GM12878 (cell line): Measurements from ENCODE around the gene ACADS. TPM values are rescaled to one million over a fixed set of nuclear protein-coding genes. Genes with fewer than 3 reads are reported as not detected.
A peak's percentile ranks its signal among the peaks of the same experiment; 100 is the strongest.

Experiments
- ATAC-seq: fragments of 200-7000 bp; cut with Tn5 transposase; 3 replicates; pipeline ENCODE4 v1.9.1; 2020; ENCODE audit warnings: mild to moderate bottlenecking, moderate library complexity
- BruUV-seq: library from RNA; stranded (reverse); fragments of 400-500 nt; replicated peaks from 2 replicates; lab custom pipeline; 2021; lab: Mats Ljungman, UMichigan
- CTCF ChIA-PET: fragments of 300-600 bp; sonication (Branson Sonifier 250); formaldehyde crosslinking; extraction: SDS; loops from one replicate; lab custom pipeline; 2021; ENCODE audit warnings: inconsistent platforms; lab: Yijun Ruan, JAX
- POLR2A ChIA-PET: fragments of 350-600 bp; formaldehyde crosslinking; extraction: SDS; loops from one replicate; lab custom pipeline; 2021; ENCODE audit warnings: inconsistent platforms; lab: Charles Lee
- RAD21 ChIA-PET: fragments of 300-600 bp; sonication (Branson Sonifier 250); formaldehyde crosslinking; loops from one replicate; lab custom pipeline; 2023; ENCODE audit warnings: antibody characterized with exemption; ENCODE audit not compliant: unreplicated experiment; lab: Charles Lee
- SMC1A ChIA-PET: fragments of 300-600 bp; sonication (Branson Sonifier 250); formaldehyde crosslinking; loops from one replicate; lab custom pipeline; 2023; ENCODE audit not compliant: unreplicated experiment, uncharacterized antibody; lab: Charles Lee
- DNase-seq: peaks from one replicate; pipeline ENCODE4 v3.0.0-alpha.2; 2011; ENCODE audit warnings: low read depth, low spot score
- FAIRE-seq: peaks from 3 replicates; lab custom pipeline; 2011; peaks lifted over from hg19 to GRCh38; lab: Jason Lieb, UNC
- H2AFZ ChIP-seq: 2 replicates; pipeline ENCODE4 v1.6.0; 2011; ENCODE audit warnings: low read depth, low read length, control low read depth; ENCODE audit not compliant: control insufficient read depth
- H3K27ac ChIP-seq: 2 replicates; pipeline ENCODE4 v1.5.1; 2011; ENCODE audit warnings: control low read depth; ENCODE audit not compliant: control insufficient read depth, insufficient read depth
- H3K27me3 ChIP-seq, 2 experiments: replicated peaks in 1 of 2; 2 replicates each; pipeline versions ENCODE4 v1.6.0 to v1.6.1; 2011; ENCODE audit warnings: low read length in 1 of 2; ENCODE audit not compliant: control insufficient read depth in 2 of 2, insufficient read depth in 2 of 2
- H3K36me3 ChIP-seq, 2 experiments: 2 replicates each; pipeline ENCODE4 v1.5.1; 2011; ENCODE audit warnings: low read length in 1 of 2; ENCODE audit not compliant: control insufficient read depth in 2 of 2, insufficient read depth in 2 of 2
- H3K4me1 ChIP-seq: 2 replicates; pipeline ENCODE4 v1.6.1; 2011; ENCODE audit warnings: mild to moderate bottlenecking, low read length, moderate library complexity, mixed read lengths; ENCODE audit not compliant: control insufficient read depth, insufficient read depth
- H3K4me2 ChIP-seq: 2 replicates; pipeline ENCODE4 v1.6.0; 2011; ENCODE audit warnings: control low read depth; ENCODE audit not compliant: control insufficient read depth, insufficient read depth
- H3K4me3 ChIP-seq: fragments of 200-600 bp; sonication (generic); 2 replicates; pipeline ENCODE4 v1.5.1; 2016
- H3K79me2 ChIP-seq: 2 replicates; pipeline ENCODE4 v1.6.0; 2011; ENCODE audit warnings: low read length; ENCODE audit not compliant: control insufficient read depth, insufficient read depth
- H3K9ac ChIP-seq: 2 replicates; pipeline ENCODE4 v1.8.0; 2011; ENCODE audit warnings: low read length, control low read depth, mixed read lengths; ENCODE audit not compliant: control insufficient read depth, insufficient read depth
- H3K9me3 ChIP-seq: replicated peaks from 3 replicates; pipeline ENCODE4 v1.5.1; 2011; ENCODE audit warnings: mild to moderate bottlenecking, low read length; ENCODE audit not compliant: control insufficient read depth, insufficient read depth
- H4K20me1 ChIP-seq: 2 replicates; pipeline ENCODE4 v1.6.0; 2011; ENCODE audit not compliant: control insufficient read depth, insufficient read depth
- E2F8 ChIP-seq: fragments of 450-650 bp; IDR thresholded peaks from 2 replicates; pipeline ENCODE4 v1.6.1; 2018; ENCODE audit warnings: mild to moderate bottlenecking, low read depth, moderate library complexity; ENCODE audit not compliant: partially characterized antibody
- EED ChIP-seq: sonication (generic); IDR thresholded peaks from 2 replicates; pipeline ENCODE4 v1.6.1; 2016; ENCODE audit warnings: antibody characterized with exemption, low read depth
- IKZF1 ChIP-seq: fragments of 450-650 bp; conservative IDR thresholded peaks from 2 replicates; pipeline ENCODE4 v1.6.1; 2017; ENCODE audit warnings: antibody characterized with exemption, mild to moderate bottlenecking
- IRF4 ChIP-seq: IDR thresholded peaks from 2 replicates; pipeline ENCODE4 v1.6.1; 2011; ENCODE audit warnings: low read depth, low read length
- RUNX3 ChIP-seq: IDR thresholded peaks from 2 replicates; pipeline ENCODE4 v1.6.1; 2012; ENCODE audit warnings: low read length, inconsistent platforms
- YBX1 ChIP-seq: fragments of 450-650 bp; IDR thresholded peaks from 2 replicates; pipeline ENCODE4 v1.6.1; 2016; ENCODE audit warnings: antibody characterized with exemption
- WGBS: methylation state at CpG from one replicate; pipeline ENCODE4 v1.1.6; 2016; ENCODE audit warnings: low lambda C conversion rate; ENCODE audit not compliant: insufficient replicate concordance, insufficient coverage; ENCODE audit errors: missing lambda C conversion rate; 5-methylcytosine and 5-hydroxymethylcytosine counted together
- in situ Hi-C: fragments of 300-500 bp; cut with MboI; formaldehyde crosslinking; loops from 9 replicates; pipeline ENCODE4 v1.14.3; 2018; ENCODE audit warnings: mixed read lengths
- intact Hi-C: fragments of 100-400 bp; cut with micrococcal nuclease; formaldehyde crosslinking; loops from one replicate; pipeline ENCODE4 v1.14.2; 2022; ENCODE audit not compliant: unreplicated experiment
- polyA plus RNA-seq, 11 experiments: library from polyadenylated mRNA; depleted of rRNA in 4 of 11; unstranded in 6 of 11; stranded (reverse) in 5 of 11; fragments of >200 nt; fragmentation: Nextera tagmentation in 4 of 11; fragmentation: Illumina TruSeq in 1 of 11; extraction: Ambion mirVana in 4 of 11; extraction: Trizol in 1 of 11; gene quantifications; 1 replicate in 1 of 11; 2 replicates in 10 of 11; pipeline versions ENCODE4 v1.2.1 to v1.2.3, GENCODE V29; 2011 to 2016; ENCODE audit warnings: inconsistent platforms in 2 of 11, missing spikeins in 2 of 11, low read depth in 1 of 11
- total RNA-seq, 4 experiments: library from RNA; depleted of rRNA in 3 of 4; stranded (reverse); fragments of >200 nt in 3 of 4; fragmentation: Illumina TruSeq in 1 of 4; extraction: Trizol in 1 of 4; gene quantifications; 2 replicates each; pipeline versions ENCODE4 v1.2.1 to v1.2.3, GENCODE V29; 2013 to 2021
- TF ChIP-seq, protein P1 (sequence below): fragments of 450-650 bp; IDR thresholded peaks from 2 replicates; pipeline ENCODE4 v1.6.1; 2017; ENCODE audit warnings: mild to moderate bottlenecking, moderate library complexity
- TF ChIP-seq, protein P2 (sequence below), 3 experiments: IDR thresholded peaks in 2 of 3; conservative IDR thresholded peaks in 1 of 3; 2 replicates each; pipeline ENCODE4 v1.5.1; 2011; ENCODE audit warnings: low read depth in 3 of 3, low read length in 3 of 3, mild to moderate bottlenecking in 3 of 3, control low read depth in 2 of 3, moderate library complexity in 2 of 3, inconsistent platforms in 1 of 3, mixed read lengths in 1 of 3; ENCODE audit not compliant: control insufficient read depth in 2 of 3, insufficient read depth in 1 of 3; ENCODE audit errors: extremely low read depth in 1 of 3

ACADS gene
- total and polyA plus RNA-seq, 10 of the 15 experiments (the other 5 are each of a cell fraction or from before 2014, with no cell fraction given): 0.05 to 18.1 (median 10.2) TPM

DNA sequence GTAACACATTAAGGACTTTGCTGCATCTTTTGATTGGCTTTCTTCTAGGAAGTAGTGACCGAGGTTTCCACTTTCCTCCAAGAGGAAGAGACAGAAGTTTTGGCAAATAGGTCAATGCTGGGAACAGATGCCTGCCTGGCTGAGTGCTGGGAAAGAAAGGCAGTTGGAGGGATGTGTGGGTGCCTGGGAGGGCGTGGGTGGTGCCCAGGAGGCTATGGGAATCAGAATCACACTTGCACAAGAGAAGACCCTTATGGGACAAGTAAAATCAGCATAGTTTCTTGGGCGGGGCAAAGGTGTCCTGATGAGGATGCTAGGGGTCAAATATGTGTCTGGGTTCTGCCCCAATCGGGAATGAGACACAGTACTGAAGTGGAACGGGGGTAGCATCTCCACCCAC lies 906 bp upstream of the ACADS start (continued):
- TF ChIP-seq E2F8 (no peak), EED (no peak)

DNA sequence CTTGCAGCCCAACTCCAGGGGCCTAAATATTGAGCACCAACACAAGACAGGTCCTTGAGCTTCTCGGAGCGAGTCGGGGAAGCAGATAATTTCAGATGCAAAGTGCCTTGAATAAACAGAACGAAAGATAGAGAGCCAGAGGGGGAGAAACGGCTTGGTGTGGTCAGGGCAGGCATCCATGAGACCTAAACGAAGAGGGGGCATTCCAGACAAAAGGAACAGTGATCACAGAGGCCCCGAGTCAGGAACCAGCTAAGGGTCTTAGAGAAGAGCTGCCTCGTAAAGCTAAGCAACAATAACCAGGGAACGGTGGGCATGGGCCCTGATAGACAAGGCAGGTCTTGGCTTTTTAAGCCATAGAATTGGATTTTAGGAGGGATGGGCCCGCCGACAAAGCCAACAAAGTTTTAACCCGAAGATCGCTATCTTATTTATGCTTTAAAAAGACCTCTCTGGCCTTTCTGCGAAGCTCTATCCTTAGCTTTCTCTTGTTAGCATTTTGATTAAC lies 421 bp upstream of the ACADS start:
- DNase-seq: no peak
- H3K79me2 ChIP-seq: no peaks in the 10 kb centered on the region; the same call in 1 of the 2 replicates
- POLR2A ChIA-PET: interaction anchor here (0.5 kb wide), 2 partner anchors 17 to 22 kb away, joined by 3 to 4 read pairs; no protein-coding TSS in a partner anchor
- no peaks in the 10 kb centered on the region for H4K20me1 ChIP-seq
- H3K27ac ChIP-seq: no peak overlapping the region
- 35% methylated on average over 14 of the region's 14 CpGs for WGBS
- SMC1A ChIA-PET: interaction anchor here (0.6 to 1.4 kb wide), 7 partner anchors 21 to 247 kb away, joined by 3 to 8 read pairs (median 3); partner anchors contain the start of gene POP5
- H3K9me3 ChIP-seq: no peaks in the 10 kb centered on the region
- peaks cover 22% of the 10 kb centered on the region for H3K4me1 ChIP-seq
- intact Hi-C loops (no loop called here), in situ Hi-C loops (no loop called here)
- no TSS peak for BruUV-seq
- CTCF ChIA-PET: interaction anchor here (0.6 to 1.5 kb wide), 8 partner anchors 52 to 1477 kb away, joined by 3 to 10 read pairs (median 4); partner anchors contain the start of gene POP5
- TF ChIP-seq, protein P1, sequence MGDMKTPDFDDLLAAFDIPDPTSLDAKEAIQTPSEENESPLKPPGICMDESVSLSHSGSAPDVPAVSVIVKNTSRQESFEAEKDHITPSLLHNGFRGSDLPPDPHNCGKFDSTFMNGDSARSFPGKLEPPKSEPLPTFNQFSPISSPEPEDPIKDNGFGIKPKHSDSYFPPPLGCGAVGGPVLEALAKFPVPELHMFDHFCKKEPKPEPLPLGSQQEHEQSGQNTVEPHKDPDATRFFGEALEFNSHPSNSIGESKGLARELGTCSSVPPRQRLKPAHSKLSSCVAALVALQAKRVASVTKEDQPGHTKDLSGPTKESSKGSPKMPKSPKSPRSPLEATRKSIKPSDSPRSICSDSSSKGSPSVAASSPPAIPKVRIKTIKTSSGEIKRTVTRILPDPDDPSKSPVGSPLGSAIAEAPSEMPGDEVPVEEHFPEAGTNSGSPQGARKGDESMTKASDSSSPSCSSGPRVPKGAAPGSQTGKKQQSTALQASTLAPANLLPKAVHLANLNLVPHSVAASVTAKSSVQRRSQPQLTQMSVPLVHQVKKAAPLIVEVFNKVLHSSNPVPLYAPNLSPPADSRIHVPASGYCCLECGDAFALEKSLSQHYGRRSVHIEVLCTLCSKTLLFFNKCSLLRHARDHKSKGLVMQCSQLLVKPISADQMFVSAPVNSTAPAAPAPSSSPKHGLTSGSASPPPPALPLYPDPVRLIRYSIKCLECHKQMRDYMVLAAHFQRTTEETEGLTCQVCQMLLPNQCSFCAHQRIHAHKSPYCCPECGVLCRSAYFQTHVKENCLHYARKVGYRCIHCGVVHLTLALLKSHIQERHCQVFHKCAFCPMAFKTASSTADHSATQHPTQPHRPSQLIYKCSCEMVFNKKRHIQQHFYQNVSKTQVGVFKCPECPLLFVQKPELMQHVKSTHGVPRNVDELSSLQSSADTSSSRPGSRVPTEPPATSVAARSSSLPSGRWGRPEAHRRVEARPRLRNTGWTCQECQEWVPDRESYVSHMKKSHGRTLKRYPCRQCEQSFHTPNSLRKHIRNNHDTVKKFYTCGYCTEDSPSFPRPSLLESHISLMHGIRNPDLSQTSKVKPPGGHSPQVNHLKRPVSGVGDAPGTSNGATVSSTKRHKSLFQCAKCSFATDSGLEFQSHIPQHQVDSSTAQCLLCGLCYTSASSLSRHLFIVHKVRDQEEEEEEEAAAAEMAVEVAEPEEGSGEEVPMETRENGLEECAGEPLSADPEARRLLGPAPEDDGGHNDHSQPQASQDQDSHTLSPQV: no peak
- TF ChIP-seq YBX1: no peak
- TF ChIP-seq, protein P2, sequence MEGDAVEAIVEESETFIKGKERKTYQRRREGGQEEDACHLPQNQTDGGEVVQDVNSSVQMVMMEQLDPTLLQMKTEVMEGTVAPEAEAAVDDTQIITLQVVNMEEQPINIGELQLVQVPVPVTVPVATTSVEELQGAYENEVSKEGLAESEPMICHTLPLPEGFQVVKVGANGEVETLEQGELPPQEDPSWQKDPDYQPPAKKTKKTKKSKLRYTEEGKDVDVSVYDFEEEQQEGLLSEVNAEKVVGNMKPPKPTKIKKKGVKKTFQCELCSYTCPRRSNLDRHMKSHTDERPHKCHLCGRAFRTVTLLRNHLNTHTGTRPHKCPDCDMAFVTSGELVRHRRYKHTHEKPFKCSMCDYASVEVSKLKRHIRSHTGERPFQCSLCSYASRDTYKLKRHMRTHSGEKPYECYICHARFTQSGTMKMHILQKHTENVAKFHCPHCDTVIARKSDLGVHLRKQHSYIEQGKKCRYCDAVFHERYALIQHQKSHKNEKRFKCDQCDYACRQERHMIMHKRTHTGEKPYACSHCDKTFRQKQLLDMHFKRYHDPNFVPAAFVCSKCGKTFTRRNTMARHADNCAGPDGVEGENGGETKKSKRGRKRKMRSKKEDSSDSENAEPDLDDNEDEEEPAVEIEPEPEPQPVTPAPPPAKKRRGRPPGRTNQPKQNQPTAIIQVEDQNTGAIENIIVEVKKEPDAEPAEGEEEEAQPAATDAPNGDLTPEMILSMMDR (IDR thresholded peaks at IDR 0.05 in 2 of 3, conservative IDR thresholded peaks at IDR 0.05 in 1 of 3; ENCODE audit: control insufficient read depth in 2 of 3, extremely low read depth in 1 of 3, insufficient read depth in 1 of 3, low read depth in 3 of 3, low read length in 3 of 3): no peak
- no peak for TF ChIP-seq IKZF1
- TF ChIP-seq RUNX3: no peak
- no peak for TF ChIP-seq IRF4
- peak overlapping the region; percentile 28; the same call in 1 of the 2 replicates for H3K9ac ChIP-seq
- H3K27me3 ChIP-seq: no peaks in the 10 kb centered on the region
- no peak for ATAC-seq
- H3K36me3 ChIP-seq: peaks cover 4 to 6% of the 10 kb centered on the region in 2 experiments
- RAD21 ChIA-PET: interaction anchor here (0.6 to 1.5 kb wide), 6 partner anchors 15 to 335 kb away, joined by 3 to 7 read pairs (median 4); partner anchors contain the start of genes POP5 and UNC119B
- H3K4me2 ChIP-seq: peak overlapping the region; percentile 53
- FAIRE-seq: no peak
- peak overlapping the region; percentile 59 for H3K4me3 ChIP-seq
- peak overlapping the region; percentile 88 for H2AFZ ChIP-seq
